HepG2 (cell line): ENCODE data around the gene UBE2H. TPM values are rescaled to one million over a fixed set of nuclear protein-coding genes. Genes with fewer than 3 reads are reported as not detected.

Source experiments
- ADNP ChIP-seq: sonication (generic); formaldehyde crosslinking; IDR thresholded peaks from 2 replicates; pipeline ENCODE4 v1.4.0; 2020; ENCODE audit warnings: missing genetic modification reagents
- BRCA1 ChIP-seq: sonication (generic); formaldehyde crosslinking; IDR thresholded peaks from 2 replicates; pipeline ENCODE4 v1.4.0; 2020; ENCODE audit warnings: missing genetic modification reagents
- IRF2 ChIP-seq: IDR thresholded peaks from 2 replicates; pipeline ENCODE4 v1.6.1; 2018; ENCODE audit warnings: missing genetic modification reagents, missing compliant biosample characterization
- ISL2 ChIP-seq: sonication (generic); formaldehyde crosslinking; IDR thresholded peaks from 2 replicates; pipeline ENCODE4 v1.5.0; 2020; ENCODE audit warnings: missing genetic modification reagents
- JDP2 ChIP-seq: sonication (generic); formaldehyde crosslinking; IDR thresholded peaks from 2 replicates; pipeline ENCODE4 v1.8.1; 2022; ENCODE audit warnings: missing genetic modification reagents, borderline replicate concordance
- KDM5B ChIP-seq: sonication (generic); formaldehyde crosslinking; IDR thresholded peaks from 2 replicates; pipeline ENCODE4 v1.4.0; 2020; ENCODE audit warnings: missing genetic modification reagents, mild to moderate bottlenecking, borderline replicate concordance
- MLLT10 ChIP-seq: sonication (generic); formaldehyde crosslinking; IDR thresholded peaks from 2 replicates; pipeline ENCODE4 v1.4.0; 2020; ENCODE audit warnings: missing genetic modification reagents
- PAF1 ChIP-seq: IDR thresholded peaks from 2 replicates; pipeline ENCODE4 v1.6.1; 2016; ENCODE audit warnings: missing genetic modification reagents, missing compliant biosample characterization
- REPIN1 ChIP-seq: sonication (generic); formaldehyde crosslinking; IDR thresholded peaks from 2 replicates; pipeline ENCODE4 v1.8.0; 2022; ENCODE audit warnings: missing genetic modification reagents, low read depth, mild to moderate bottlenecking, borderline replicate concordance
- RXRB ChIP-seq: IDR thresholded peaks from 2 replicates; pipeline ENCODE4 v1.6.1; 2016; ENCODE audit warnings: borderline replicate concordance, missing genetic modification reagents, missing compliant biosample characterization
- SRSF9 ChIP-seq: fragments of 200-400 bp; formaldehyde crosslinking; IDR thresholded peaks from 2 replicates; pipeline ENCODE4 v1.6.1; 2018; ENCODE audit warnings: borderline replicate concordance, mild to moderate bottlenecking, low read depth, low read length; ENCODE audit not compliant: insufficient read depth, poor library complexity, severe bottlenecking
- ZFP1 ChIP-seq: IDR thresholded peaks from 2 replicates; pipeline ENCODE4 v1.6.1; 2016
- ZNF792 ChIP-seq: IDR thresholded peaks from 2 replicates; pipeline ENCODE4 v1.6.1; 2016
- ZSCAN12 ChIP-seq: sonication (generic); formaldehyde crosslinking; IDR thresholded peaks from 2 replicates; pipeline ENCODE4 v1.9.0; 2021; ENCODE audit warnings: mild to moderate bottlenecking, missing genetic modification reagents
- polyA plus RNA-seq, 8 experiments: library from polyadenylated mRNA; depleted of rRNA in 3 of 8; stranded (reverse) in 7 of 8; unstranded in 1 of 8; fragments of >200 nt; fragmentation: Illumina TruSeq in 4 of 8; extraction: Trizol in 4 of 8; gene quantifications; 2 replicates each; pipeline versions ENCODE4 v1.2.1 to v1.2.3, GENCODE V29; 2011 to 2016; ENCODE audit warnings: low read depth in 4 of 8, missing spikeins in 1 of 8, mixed read lengths in 1 of 8; ENCODE audit not compliant: insufficient read depth in 1 of 8
- total RNA-seq, 5 experiments: library from RNA; depleted of rRNA; stranded (reverse); fragments of >200 nt; fragmentation: Illumina TruSeq; extraction: Trizol; gene quantifications; 2 replicates each; pipeline ENCODE4 v1.2.3, GENCODE V29; 2016; ENCODE audit warnings: low read depth in 1 of 5
- TF ChIP-seq, protein P1 (sequence below): sonication (generic); formaldehyde crosslinking; conservative IDR thresholded peaks from 2 replicates; pipeline ENCODE4 v1.5.0; 2020; ENCODE audit warnings: missing genetic modification reagents
- TF ChIP-seq, protein P2 (sequence below): sonication (generic); formaldehyde crosslinking; IDR thresholded peaks from 2 replicates; pipeline ENCODE4 v1.4.0; 2020; ENCODE audit warnings: missing genetic modification reagents
- TF ChIP-seq, protein P3 (sequence below): sonication (generic); formaldehyde crosslinking; IDR thresholded peaks from 2 replicates; pipeline ENCODE4 v1.4.0; 2020; ENCODE audit warnings: mild to moderate bottlenecking, missing genetic modification reagents
- TF ChIP-seq, protein P4 (sequence below): IDR thresholded peaks from 2 replicates; pipeline ENCODE4 v1.6.1; 2016; ENCODE audit warnings: missing compliant biosample characterization, missing genetic modification reagents, borderline replicate concordance
- TF ChIP-seq, protein P5 (sequence below): sonication (generic); formaldehyde crosslinking; IDR thresholded peaks from 2 replicates; pipeline ENCODE4 v1.9.0; 2022; ENCODE audit warnings: missing genetic modification reagents, mild to moderate bottlenecking, borderline replicate concordance
- TF ChIP-seq, protein P6 (sequence below): sonication (generic); formaldehyde crosslinking; IDR thresholded peaks from 2 replicates; pipeline ENCODE4 v1.4.0; 2020; ENCODE audit warnings: missing genetic modification reagents

The UBE2H gene
- total and polyA plus RNA-seq, 2 of the 13 experiments (the other 11 are each of a cell fraction or from before 2014, with no cell fraction given), result 15.5 to 40.1 TPM

DNA sequence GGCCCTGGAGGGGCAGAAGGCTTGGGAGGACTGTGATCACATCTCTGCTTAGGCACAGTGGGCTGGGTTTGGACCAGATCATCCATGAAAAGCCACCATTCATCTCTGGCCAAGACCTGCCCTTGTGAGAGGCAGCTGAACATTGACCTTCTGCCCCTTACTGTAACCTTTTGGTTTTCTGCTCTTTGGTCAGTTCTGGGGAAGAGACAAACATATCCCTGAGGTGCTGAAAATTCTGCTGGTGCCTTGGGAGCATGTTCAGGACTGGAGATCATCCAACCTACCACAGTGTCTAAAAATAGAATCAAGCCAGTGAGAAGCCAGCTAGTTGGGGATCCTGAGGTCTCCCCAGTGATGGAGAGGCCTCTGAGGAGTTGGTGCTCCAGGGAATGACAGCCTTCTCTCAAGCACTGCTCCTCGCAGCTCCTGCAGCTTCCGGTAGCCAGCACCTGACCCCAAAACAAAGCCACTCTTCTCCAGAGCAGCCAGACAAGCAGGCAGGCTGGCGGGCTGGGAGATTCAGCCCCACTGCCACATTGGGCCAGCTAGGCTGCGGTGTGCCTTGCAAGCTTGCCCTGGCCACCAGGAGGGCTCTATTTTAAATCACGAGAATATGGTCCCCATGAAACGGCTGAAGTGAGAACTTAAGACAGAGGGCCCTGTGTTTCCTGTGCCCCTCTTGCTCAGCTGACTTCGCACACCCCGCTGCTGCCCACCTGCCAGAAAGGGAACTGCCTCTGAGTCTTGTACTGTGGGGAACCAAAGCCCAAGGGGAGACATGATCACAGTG lies 37.8 kb upstream of the UBE2H start (continued):
- TF ChIP-seq, protein P1, sequence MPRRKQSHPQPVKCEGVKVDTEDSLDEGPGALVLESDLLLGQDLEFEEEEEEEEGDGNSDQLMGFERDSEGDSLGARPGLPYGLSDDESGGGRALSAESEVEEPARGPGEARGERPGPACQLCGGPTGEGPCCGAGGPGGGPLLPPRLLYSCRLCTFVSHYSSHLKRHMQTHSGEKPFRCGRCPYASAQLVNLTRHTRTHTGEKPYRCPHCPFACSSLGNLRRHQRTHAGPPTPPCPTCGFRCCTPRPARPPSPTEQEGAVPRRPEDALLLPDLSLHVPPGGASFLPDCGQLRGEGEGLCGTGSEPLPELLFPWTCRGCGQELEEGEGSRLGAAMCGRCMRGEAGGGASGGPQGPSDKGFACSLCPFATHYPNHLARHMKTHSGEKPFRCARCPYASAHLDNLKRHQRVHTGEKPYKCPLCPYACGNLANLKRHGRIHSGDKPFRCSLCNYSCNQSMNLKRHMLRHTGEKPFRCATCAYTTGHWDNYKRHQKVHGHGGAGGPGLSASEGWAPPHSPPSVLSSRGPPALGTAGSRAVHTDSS (CRISPR knock-in tag), result no peak
- TF ChIP-seq RXRB (CRISPR knock-in tag) (peak; percentile 64; the same call in 1 of the 2 replicates), BRCA1 (CRISPR knock-in tag) (no peak), ISL2 (0 out of 2 replicates have a peak, but pooled peaks have one; percentile 38), IRF2 (CRISPR knock-in tag) (no peak), ZNF792 (CRISPR knock-in tag) (no peak), MLLT10 (CRISPR knock-in tag) (no peak), ADNP (CRISPR knock-in tag) (0 out of 2 replicates have a peak, but pooled peaks have one; percentile 63), JDP2 (CRISPR knock-in tag) (no peak), SRSF9 (no peak), ZFP1 (CRISPR knock-in tag) (no peak), KDM5B (CRISPR knock-in tag) (no peak; the same call in 1 of the 2 replicates), PAF1 (no peak), ZSCAN12 (CRISPR knock-in tag) (no peak), REPIN1 (CRISPR knock-in tag) (no peak; the same call in 1 of the 2 replicates)
- TF ChIP-seq, protein P2, sequence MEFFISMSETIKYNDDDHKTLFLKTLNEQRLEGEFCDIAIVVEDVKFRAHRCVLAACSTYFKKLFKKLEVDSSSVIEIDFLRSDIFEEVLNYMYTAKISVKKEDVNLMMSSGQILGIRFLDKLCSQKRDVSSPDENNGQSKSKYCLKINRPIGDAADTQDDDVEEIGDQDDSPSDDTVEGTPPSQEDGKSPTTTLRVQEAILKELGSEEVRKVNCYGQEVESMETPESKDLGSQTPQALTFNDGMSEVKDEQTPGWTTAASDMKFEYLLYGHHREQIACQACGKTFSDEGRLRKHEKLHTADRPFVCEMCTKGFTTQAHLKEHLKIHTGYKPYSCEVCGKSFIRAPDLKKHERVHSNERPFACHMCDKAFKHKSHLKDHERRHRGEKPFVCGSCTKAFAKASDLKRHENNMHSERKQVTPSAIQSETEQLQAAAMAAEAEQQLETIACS, result no peak
- TF ChIP-seq, protein P3, sequence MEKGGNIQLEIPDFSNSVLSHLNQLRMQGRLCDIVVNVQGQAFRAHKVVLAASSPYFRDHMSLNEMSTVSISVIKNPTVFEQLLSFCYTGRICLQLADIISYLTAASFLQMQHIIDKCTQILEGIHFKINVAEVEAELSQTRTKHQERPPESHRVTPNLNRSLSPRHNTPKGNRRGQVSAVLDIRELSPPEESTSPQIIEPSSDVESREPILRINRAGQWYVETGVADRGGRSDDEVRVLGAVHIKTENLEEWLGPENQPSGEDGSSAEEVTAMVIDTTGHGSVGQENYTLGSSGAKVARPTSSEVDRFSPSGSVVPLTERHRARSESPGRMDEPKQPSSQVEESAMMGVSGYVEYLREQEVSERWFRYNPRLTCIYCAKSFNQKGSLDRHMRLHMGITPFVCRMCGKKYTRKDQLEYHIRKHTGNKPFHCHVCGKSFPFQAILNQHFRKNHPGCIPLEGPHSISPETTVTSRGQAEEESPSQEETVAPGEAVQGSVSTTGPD (CRISPR knock-in tag), result no peak
- TF ChIP-seq, protein P4, sequence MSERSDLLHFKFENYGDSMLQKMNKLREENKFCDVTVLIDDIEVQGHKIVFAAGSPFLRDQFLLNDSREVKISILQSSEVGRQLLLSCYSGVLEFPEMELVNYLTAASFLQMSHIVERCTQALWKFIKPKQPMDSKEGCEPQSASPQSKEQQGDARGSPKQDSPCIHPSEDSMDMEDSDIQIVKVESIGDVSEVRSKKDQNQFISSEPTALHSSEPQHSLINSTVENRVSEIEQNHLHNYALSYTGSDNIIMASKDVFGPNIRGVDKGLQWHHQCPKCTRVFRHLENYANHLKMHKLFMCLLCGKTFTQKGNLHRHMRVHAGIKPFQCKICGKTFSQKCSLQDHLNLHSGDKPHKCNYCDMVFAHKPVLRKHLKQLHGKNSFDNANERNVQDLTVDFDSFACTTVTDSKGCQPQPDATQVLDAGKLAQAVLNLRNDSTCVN, result no peak
- TF ChIP-seq, protein P5, sequence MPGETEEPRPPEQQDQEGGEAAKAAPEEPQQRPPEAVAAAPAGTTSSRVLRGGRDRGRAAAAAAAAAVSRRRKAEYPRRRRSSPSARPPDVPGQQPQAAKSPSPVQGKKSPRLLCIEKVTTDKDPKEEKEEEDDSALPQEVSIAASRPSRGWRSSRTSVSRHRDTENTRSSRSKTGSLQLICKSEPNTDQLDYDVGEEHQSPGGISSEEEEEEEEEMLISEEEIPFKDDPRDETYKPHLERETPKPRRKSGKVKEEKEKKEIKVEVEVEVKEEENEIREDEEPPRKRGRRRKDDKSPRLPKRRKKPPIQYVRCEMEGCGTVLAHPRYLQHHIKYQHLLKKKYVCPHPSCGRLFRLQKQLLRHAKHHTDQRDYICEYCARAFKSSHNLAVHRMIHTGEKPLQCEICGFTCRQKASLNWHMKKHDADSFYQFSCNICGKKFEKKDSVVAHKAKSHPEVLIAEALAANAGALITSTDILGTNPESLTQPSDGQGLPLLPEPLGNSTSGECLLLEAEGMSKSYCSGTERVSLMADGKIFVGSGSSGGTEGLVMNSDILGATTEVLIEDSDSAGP (CRISPR knock-in tag), result peak; percentile 43; the same call in 1 of the 2 replicates
- TF ChIP-seq, protein P6, sequence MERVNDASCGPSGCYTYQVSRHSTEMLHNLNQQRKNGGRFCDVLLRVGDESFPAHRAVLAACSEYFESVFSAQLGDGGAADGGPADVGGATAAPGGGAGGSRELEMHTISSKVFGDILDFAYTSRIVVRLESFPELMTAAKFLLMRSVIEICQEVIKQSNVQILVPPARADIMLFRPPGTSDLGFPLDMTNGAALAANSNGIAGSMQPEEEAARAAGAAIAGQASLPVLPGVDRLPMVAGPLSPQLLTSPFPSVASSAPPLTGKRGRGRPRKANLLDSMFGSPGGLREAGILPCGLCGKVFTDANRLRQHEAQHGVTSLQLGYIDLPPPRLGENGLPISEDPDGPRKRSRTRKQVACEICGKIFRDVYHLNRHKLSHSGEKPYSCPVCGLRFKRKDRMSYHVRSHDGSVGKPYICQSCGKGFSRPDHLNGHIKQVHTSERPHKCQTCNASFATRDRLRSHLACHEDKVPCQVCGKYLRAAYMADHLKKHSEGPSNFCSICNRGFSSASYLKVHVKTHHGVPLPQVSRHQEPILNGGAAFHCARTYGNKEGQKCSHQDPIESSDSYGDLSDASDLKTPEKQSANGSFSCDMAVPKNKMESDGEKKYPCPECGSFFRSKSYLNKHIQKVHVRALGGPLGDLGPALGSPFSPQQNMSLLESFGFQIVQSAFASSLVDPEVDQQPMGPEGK (CRISPR knock-in tag), result 0 out of 2 replicates have a peak, but pooled peaks have one; percentile 23
